ENCODE results near the gene PDSS1. TPM values are rescaled to one million over a fixed set of nuclear protein-coding genes. Genes with fewer than 3 reads are reported as not detected.
"Not testable (repeated sequence)": the region's sequence is repeated elsewhere in the genome, so short reads cannot be mapped to it uniquely, and the experiment has no call there.

The PDSS1 gene
- total and polyA plus RNA-seq, 11 donors, result 1.8 to 13.5 (median 5.6) TPM

DNA sequence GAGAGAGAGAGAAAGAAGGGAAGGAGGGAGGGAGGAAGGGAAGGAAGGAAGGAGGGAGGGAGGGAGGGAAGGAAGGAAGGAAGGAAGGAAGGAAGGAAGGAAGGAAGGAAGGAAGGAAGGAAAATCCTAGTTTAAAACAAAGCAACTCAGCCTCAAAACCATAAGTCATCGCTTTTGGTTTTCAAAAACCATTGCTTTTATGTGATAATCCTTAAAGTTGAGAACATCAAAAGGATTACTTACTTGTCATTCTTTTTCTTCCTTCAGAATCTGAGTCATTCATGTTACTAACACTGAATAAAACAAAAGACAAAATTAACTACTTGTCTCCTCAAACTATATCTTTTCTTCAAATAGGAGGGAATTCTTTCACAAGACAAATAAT is 21.6 kb upstream of the PDSS1 start:
- peaks cover 0 to 11% (median 0%) of the 10 kb centered on the region in 9 donors for H3K27me3 ChIP-seq

GRCh38 chr10:26679588-26679987 is 17.9 kb upstream of the PDSS1 start:
- no peaks in the 10 kb centered on the region for H3K9me3 ChIP-seq
- no peak for ATAC-seq
- intact Hi-C loops (cut with DNase I), result no loop called here
- no peak overlapping the region for H3K27ac ChIP-seq
- TF ChIP-seq, protein P1, sequence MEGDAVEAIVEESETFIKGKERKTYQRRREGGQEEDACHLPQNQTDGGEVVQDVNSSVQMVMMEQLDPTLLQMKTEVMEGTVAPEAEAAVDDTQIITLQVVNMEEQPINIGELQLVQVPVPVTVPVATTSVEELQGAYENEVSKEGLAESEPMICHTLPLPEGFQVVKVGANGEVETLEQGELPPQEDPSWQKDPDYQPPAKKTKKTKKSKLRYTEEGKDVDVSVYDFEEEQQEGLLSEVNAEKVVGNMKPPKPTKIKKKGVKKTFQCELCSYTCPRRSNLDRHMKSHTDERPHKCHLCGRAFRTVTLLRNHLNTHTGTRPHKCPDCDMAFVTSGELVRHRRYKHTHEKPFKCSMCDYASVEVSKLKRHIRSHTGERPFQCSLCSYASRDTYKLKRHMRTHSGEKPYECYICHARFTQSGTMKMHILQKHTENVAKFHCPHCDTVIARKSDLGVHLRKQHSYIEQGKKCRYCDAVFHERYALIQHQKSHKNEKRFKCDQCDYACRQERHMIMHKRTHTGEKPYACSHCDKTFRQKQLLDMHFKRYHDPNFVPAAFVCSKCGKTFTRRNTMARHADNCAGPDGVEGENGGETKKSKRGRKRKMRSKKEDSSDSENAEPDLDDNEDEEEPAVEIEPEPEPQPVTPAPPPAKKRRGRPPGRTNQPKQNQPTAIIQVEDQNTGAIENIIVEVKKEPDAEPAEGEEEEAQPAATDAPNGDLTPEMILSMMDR (IDR thresholded peaks at IDR 0.05), result no peak
- no peak for TF ChIP-seq POLR2A (IDR thresholded peaks at IDR 0.05)
- no peak overlapping the region for H3K4me3 ChIP-seq
- H3K27me3 ChIP-seq, result peaks cover 0 to 11% (median 0%) of the 10 kb centered on the region in 9 donors
- DNase-seq, result no peak
- H3K4me1 ChIP-seq, result no peaks in the 10 kb centered on the region
- no peaks in the 10 kb centered on the region for H3K36me3 ChIP-seq

More for the DNA sequence above, 21.6 kb upstream of the PDSS1 start:
- intact Hi-C loops (cut with DNase I), result no loop called here
- no peaks in the 10 kb centered on the region for H3K9me3 ChIP-seq
- DNase-seq, result no peak
- H3K36me3 ChIP-seq, result no peaks in the 10 kb centered on the region
- ATAC-seq, result no peak
- 93 to 100% (median 95%) methylated on average over 1 of the region's 1 CpG for WGBS, 4 donors
- no peak overlapping the region for H3K4me3 ChIP-seq
- H3K4me1 ChIP-seq, result no peaks in the 10 kb centered on the region
- TF ChIP-seq, protein P1 (IDR thresholded peaks at IDR 0.05), result no peak
- TF ChIP-seq POLR2A (IDR thresholded peaks at IDR 0.05), result no peak
- no peak overlapping the region for H3K27ac ChIP-seq

DNA sequence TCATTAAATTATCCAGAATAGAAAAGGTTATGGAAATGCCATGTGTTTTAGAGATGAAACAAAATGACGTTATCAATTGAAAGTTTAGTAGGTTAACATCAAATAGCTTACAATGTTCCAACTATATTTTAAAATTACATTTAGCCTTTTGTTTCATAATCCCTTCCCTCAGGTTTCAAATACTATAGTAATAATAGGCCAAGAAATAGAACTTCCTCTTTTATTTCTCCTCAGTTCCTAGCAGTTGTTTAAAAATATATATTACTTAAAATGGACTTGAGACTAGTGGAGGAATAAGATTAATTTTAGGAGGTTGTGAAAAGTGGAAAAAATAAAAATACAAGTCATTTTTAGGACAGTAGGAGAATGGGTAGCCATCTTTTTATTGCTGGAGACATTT is 16.4 kb upstream of the PDSS1 start:
- H3K9me3 ChIP-seq, result no peaks in the 10 kb centered on the region
- no peak overlapping the region for H3K4me3 ChIP-seq
- H3K27ac ChIP-seq, result no peak overlapping the region
- H3K36me3 ChIP-seq, result no peaks in the 10 kb centered on the region
- intact Hi-C loops (cut with DNase I), result loop anchor here in 3 of 10 donors (5.0 kb wide), 1 partner anchor 201 kb away; no protein-coding TSS in a partner anchor
- TF ChIP-seq POLR2A (IDR thresholded peaks at IDR 0.05), result no peak
- TF ChIP-seq, protein P1 (IDR thresholded peaks at IDR 0.05), result no peak
- ATAC-seq, result no peak
- no peak for DNase-seq
- peaks cover 0 to 3% (median 0%) of the 10 kb centered on the region in 12 donors for H3K4me1 ChIP-seq
- H3K27me3 ChIP-seq, result peaks cover 0 to 19% (median 0%) of the 10 kb centered on the region in 9 donors
- WGBS, 4 donors, result 83 to 87% (median 85%) methylated on average over 1 of the region's 1 CpG

DNA sequence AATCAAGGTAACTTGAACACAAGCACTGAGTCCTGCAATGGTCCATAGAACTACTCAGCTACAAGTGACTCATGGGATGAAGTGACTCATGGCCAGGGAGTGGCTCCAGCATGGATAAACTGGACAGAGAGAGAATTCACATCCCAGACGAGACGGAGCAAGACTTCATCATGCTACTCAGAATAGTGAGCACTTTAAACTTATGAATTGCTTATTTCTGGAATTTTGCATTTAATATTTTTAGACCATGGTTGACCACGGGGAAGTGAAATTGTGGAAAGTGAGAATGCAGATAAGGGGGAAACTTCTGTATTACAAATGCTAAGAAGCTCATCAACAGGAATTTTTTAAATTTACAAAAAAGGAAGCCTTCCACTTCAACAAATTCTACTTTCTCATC is 15.5 kb upstream of the PDSS1 start:
- H3K27me3 ChIP-seq, result peaks cover 0 to 22% (median 0%) of the 10 kb centered on the region in 9 donors
- H3K4me1 ChIP-seq, H3K9me3 ChIP-seq, H3K36me3 ChIP-seq, H3K27ac ChIP-seq, H3K4me3 ChIP-seq: not testable (repeated sequence)
- DNase-seq (peak in 1 of 5 donors; percentile 29), ATAC-seq (peak in 2 of 4 donors; percentile 61 to 75)
- intact Hi-C loops (cut with DNase I), result loop anchor here in 3 of 10 donors (5.0 kb wide), 1 partner anchor 200 kb away; no protein-coding TSS in a partner anchor
- WGBS, 4 donors, result 40 to 62% (median 45%) methylated on average over 3 of the region's 3 CpGs

DNA sequence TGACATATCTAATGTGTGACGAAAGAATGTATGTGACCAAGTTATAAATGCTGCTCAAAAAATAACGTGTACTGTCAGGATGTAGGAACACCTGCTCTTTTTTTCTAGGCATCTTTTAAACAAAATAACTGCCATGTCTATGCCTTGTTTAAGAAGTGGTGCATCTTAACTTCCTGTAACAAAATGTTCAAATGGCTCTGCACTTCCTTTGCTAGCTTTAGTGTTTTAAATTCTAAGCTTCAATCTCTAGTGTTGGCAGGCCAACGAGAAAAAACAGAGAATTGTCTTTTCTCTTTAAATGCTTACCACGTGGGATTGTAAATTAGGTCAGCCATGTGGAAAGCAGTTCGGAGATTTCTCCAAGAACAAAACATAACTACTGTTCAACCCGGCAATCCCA is 14.6 kb upstream of the PDSS1 start:
- no peaks in the 10 kb centered on the region for H3K36me3 ChIP-seq
- intact Hi-C loops (cut with DNase I), result loop anchor here in 3 of 10 donors (5.0 kb wide), 1 partner anchor 199 kb away; no protein-coding TSS in a partner anchor
- no peak for DNase-seq
- no peak overlapping the region for H3K27ac ChIP-seq
- 59 to 71% (median 61%) methylated on average over 6 of the region's 6 CpGs for WGBS, 4 donors
- no peaks in the 10 kb centered on the region for H3K9me3 ChIP-seq
- peaks cover 0 to 21% (median 0%) of the 10 kb centered on the region in 9 donors for H3K27me3 ChIP-seq
- no peak overlapping the region for H3K4me3 ChIP-seq
- TF ChIP-seq, protein P1 (IDR thresholded peaks at IDR 0.05), result no peak
- no peak for TF ChIP-seq POLR2A (IDR thresholded peaks at IDR 0.05)
- H3K4me1 ChIP-seq, result peaks cover 0 to 3% (median 0%) of the 10 kb centered on the region in 12 donors
- ATAC-seq, result no peak
